HL-60/S4 (cell line): ENCODE measurements around the gene WDR93.

ENCODE experiments used
- in situ Hi-C: fragments of 300-500 bp; cut with MboI; formaldehyde crosslinking; loops from 2 replicates; pipeline ENCODE4 v1.14.3; 2022; ENCODE audit warnings: low sequenced_read_pairs

The WDR93 gene

DNA sequence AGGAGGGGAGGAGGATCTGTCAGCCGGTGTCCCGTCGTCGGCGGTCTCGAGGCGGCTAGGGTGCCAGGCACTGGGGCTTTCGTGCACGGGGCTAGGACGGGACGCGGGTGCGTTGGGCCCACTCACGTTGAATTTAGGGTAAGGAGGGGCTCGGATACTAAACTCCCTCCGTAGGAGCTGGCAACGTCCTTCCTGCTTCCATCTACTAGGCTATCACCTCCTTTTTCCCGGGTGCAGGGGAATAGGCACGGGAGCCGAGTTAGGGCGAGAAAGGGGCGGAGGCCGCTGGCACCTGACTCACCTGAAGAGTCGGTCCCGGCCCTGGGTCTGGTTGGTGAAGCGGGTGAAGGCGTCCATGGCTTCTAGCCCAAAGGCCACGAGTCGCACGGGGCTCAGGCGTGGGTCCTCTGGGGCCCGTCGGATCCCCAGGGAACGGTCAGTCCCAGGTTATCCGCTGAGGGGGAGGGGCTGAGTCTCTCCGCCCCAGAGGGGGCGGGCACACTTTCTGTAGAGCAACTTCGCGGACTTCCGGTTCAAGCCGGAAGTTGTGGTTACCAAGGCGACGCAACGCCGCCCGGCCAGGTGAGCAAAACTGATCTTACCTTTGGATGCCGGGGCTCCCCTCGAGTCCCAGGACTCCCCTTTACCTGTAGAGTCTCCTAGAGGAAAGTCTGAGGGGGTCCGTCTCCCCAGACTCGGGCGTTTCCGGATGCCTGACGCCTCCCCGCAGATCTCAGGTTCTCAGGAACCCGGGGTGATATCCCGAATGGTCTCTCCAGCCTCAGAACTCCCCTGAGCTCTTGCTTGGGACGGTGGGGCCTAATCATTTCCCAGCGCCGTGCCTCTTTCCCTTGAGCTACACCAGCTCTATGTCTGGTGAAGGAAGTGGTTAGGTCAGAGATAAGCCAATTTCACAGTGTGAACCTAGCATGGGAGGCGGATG lies at the start of gene WDR93, which contains the start of gene PEX11A:
Gene WDR93 (plus strand): TSS at position 536 of the 943 bp plus-strand sequence. CDS start 10,936 bp downstream, outside the sequence.
Gene PEX11A (minus strand): TSS at position 479 of the 943 bp plus-strand sequence. CDS start 122 bp downstream, at position 357.
- in situ Hi-C loops = no loop called here

DNA sequence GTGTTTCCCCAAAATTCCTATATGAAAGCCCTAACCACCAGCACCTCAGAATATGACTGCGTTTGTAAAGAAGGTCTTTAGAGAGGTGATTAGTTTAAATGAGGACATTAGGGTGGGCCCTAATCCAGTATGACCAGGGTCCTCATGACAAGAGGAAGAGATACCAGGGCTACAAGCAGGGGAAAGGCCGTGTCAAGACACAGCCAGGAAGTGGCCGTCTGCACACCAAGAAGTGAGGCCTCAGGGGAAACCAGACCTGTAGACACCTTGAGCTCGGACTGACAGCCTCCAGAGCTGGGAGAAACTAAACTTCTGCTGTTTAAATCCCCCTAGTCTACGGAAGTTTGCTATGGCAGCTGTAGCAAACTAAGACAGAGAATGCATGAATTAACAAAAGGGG lies 49.6 kb upstream of the WDR93 start:
- in situ Hi-C loops = no loop called here

DNA sequence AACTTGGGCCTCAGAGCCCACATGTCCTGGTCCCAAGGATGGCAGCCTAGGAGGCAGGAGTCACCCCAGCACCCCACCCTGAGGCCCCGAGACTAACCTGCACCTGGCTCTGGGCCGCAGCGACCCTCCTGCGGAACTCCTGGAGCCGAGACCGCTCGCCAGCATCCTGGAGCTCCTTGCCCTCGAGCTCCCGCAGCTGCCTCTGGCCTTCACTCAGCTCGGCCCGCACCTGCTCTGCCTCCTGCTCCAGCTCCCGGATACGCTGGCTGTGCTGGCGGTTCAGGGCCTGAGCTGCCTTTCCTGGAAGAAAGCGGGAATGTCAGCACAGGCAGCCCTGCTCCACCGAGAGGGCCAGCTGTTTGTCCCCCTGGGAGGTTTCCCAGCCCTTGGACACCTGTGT lies 48.5 kb upstream of the WDR93 start:
- in situ Hi-C loops = no loop called here

DNA sequence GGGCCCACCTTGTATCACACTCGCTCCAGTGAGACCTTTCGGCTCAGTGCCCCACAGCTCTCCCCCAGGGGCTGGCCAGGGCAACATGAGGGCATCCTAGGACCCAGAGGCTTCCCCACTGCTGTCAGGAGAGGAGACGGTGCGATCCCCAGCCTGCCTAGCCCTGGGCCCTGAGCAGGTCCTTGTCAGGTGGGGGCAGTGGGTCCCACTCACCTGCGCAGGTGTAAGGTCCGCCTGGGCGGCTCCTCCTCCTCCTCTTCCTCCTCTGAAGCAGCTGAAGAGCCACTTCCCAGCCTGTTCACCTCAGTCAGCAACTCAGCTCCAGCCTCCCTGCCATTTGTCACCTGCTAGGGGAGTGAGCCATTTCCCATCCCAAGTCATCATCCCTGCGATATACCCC lies 44.9 kb upstream of the WDR93 start:
- in situ Hi-C loops = no loop called here

DNA sequence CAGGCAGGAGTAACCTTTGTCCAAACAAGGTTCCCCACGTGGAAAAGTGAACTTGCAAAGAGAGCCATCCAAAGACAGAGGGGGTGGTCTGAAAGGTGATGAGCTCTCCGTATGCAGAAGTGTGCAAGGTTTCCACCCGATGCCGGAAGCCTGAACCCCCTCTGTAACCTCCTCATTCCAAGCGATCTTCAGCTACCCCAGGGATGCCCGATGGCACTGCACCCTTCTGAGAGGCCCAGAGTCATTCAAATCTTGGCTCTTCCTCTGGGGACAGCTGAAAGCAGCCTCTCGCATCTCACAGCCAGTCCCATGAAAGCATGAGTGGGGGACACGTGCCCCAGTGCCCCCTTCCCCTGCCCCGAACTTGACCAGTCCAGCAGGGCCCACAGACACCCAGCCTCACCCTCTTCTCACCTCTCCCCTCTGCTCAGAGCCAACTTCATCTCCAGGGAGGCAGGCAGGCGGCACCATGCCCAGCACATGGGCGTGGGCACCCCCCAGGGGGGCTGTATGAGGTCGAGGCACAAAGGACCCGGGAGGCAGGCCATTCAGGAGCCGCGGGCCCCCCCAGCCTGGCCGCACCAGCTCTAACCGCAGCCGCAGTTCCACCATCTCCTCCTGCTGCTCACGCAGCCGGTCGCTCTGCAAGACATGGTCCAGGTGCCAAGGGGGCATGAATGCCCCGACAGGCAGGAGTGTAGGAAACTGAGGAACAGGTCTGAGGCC lies 44.0 kb upstream of the WDR93 start:
- in situ Hi-C loops = no loop called here

DNA sequence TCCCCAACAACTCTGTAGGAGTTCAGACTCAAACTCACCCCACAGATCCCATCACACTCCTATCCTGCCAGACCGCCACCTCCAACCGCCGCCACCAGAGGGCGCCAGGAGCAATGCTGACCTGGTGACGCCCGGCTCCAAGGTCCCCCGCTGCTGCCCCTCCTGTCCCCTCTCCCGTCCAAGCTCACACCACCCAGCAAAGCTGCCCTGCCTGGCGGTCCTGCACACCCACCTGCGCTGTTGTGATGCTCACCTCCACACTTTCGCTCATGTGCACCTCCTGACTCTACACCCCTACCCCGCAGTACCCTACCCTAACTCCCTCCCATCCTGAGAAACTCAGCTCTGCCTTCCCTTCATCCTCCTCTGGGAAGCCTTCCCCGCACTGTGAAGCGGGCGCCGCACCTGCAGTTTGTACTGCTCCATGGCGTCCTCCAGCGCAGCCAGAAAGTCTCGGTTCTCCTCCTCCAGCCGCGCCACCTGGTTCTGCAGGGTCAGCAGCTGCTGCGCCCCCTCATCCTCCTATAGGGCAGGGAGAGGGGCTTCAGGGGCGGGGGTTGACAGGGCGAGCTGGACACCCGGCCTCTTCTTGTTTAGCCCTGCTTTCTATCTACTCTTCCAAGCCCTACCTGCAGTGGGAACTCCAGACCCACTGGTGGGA lies 43.3 kb upstream of the WDR93 start:
- in situ Hi-C loops = no loop called here

DNA sequence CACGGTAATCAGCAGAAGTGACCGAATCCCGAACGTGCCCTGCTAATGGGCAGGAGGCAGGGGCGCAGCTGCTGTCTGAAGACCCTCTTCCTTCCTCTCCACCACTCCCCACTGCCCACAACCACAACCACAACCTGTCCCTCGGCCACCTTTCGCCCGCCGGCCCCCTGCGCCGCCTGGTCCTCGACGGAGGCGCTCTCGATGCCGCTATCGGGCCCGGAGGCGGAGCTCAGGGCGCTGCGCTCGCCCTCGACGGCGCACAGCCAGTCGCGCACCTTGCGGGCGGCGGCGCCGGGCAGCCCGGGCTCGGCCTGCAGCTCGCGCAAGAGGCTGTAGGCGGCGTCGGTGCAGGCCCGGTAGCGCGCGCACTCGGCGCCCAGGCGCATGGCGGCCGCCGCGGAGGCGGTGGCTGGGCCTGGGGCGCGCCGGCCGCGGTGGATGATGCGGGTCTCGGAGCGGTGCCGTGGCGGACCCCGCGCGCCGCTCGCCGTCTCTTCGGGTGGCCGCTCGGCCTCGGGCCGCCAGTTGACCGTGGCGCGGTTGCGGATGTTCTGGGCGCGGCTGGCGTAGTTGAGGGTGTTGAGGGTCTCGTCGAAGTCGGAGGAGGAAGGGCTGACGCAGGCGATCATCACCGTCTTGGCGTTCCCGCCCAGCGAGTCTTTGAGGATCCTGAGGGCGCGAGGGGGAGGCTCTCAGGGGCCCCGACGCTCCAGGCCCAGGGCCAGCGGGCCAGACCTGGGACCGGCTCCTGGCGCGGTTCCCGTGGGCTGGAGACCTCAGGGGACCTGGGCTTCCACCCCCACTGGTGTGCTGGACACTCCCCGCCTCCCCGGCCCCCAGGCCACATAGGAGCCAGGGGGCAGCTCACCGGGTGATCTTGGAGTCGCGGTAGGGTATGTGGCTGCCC lies 42.3 kb upstream of the WDR93 start:
- in situ Hi-C loops = no loop called here

DNA sequence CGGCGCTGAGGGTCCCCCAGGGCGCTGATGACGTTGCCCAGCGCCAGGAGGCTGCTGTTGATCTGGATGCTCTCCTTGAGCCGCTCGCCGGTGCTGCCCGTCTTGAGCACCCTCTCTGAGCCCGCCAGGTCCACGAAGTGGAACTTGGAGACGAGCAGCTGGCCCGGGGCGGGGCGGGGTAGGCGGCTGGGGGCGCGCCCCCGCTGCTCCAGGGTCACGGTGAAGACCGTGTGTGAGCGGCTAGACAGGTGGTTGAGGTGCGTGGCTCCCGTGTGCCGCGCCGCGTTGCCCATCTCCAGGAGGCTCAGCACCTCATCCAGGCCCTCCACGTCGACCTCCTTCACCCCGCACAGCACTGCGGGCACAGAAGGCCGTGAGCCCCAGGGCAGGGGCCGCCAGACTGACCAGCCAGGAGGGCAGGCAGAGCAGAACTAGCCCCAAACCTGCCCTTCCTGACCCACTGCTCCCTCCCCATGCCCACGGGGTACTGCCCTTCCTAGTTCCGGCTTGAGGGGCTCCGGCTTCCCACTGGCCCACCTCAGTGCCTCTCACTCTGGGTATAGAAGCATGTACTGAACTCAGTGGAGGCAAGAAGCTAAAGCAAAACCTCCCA lies 41.5 kb upstream of the WDR93 start:
- in situ Hi-C loops = no loop called here

DNA sequence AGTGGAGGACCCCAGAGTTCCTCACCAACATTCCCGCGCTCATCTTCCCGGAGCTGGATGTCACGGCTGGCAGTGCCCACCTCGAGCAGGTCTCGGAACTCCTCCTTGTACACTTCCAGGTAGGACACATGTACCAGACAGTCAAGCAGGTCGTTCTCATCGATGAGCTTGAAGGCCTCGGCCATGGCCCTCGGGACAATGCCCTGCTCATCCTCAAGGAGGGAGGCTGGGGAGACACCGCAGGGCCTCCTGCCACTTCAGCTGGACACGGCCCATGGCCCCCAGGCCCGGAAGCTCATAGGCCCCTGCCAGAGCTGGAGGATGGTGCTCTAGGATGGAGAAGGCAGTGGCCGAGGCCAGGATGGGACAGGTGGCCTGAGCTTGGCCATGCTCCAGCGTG lies 40.9 kb upstream of the WDR93 start:
- in situ Hi-C loops = no loop called here

DNA sequence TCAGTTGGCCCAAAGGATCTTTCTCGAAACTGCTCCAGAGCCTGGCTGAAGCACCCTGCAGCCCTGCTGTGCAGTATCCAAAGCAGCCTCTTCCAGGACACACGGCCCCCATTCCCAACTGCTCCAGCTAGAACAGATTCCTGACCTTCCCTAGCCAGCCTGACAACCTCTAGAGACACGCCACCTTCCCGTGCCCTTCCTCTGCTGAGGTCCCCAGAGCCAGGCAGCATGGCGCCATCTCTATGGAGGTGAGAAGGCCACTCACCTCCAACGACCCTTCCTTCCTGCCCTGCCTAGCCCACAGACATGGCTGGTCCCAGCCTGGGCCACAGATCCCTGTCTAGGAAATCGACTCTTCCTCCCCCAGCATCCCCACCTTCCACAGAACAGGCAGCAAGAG lies 38.5 kb upstream of the WDR93 start:
- in situ Hi-C loops = no loop called here

DNA sequence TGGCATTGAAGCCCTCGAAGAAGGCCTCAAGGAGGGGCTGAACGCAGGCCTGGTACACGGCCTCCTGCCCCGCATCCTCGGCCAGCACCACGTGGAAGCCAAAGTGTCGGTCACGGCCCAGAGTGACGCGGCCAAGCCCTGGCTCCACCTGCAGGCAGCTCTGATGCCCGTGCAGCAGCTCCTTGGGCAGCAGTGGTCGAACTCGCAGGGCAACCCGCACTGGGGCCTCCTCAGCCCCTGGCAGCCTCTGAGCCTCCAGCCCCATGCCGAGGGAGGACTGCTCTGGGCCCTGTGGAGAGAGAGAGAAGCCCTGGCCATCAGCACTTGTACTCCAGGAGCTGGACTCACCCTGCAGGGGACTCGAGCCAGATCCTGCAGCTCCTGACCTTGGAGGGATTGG lies 37.9 kb upstream of the WDR93 start:
- in situ Hi-C loops = no loop called here

DNA sequence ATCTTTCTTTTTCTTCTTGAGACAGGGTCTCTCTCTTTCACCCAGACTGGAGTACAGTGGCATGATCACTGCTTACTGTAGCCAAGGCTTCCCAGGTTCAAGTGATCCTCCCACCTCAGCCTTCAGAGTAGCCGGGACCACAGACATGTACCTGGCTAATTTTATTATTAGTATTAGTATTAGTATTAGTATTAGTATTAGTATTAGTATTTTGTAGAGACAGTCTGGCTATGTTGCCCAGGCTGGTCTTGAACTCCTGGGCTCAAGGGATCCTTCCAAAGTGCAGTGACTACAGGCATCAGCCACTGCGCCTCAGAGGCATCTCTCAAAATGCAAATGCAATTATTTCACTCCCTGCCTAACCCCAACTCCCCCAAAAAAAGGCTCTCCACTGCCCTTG lies 37.0 kb upstream of the WDR93 start:
- in situ Hi-C loops = no loop called here

DNA sequence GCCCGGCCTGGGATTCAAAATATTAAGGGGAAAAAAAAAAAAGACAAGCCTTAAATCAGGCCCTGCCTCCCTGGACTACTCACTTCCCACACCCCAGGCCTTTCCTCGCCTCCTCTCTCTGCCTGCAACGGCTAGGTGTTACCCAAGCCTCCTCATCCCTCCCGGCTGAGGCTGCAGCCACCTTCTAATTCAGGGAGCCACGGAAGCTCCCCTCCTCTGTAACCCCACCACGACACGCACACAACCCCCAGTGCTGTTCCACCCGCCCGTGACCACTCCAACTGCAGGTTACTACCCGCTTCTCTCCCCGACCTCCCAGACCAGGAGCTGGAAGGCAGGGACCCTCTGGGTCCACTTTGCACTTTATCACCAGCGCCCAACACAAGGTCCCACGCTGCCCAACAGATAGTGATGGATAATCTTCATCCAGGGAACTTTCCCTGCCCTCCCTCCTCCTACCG lies 36.3 kb upstream of the WDR93 start:
- in situ Hi-C loops = no loop called here

DNA sequence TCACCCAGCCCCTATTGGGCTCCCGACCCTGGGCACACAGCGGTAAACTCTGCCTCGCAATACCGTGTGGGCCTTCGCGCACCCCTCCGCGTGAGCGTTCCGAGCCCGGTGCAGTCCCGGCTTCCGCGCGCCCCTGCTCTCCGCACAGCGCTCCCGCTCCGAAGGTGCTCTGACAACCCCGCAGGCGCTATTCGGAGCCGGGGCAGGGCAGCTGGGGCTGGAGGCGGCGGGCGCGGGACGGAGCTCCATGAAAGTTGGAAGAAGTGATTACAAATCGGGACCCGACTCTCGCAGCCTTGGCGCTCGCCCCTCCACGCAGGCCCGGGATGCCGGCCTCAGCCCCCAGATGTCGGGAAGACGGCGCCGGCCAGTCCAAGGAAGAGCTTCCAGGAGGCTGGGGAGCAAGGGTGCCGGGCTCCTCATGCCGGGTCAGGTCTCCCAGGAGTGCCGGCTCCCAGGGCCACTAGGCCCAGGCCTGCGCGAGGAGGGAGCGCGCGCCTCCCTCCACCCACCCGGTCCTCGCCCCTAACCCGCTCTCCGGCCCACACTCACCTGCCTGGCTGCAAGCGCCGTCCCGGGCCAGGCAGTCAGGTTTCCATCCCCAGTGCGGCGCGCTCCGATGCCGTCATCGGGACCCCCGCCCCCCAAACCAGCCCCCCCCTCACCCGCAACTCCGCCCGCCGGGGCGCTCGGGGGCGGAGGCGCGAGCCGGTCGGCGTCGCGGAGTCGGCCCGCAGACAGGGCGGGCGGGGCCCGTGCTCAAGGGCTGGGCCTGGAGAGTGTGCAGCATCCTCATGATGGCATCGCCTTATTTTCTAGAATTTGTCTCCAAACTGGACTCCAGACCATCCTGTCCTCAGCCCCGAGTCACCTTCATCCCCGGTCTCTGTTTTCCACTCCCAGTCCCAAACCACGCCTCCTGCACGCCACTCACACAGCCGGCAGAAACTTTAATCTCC lies 35.5 kb upstream of the WDR93 start, which contains the start of gene KIF7:
Gene KIF7 (minus strand): TSS at position 621 of the 959 bp plus-strand sequence. CDS start 2,537 bp downstream, outside the sequence.
- in situ Hi-C loops = no loop called here

DNA sequence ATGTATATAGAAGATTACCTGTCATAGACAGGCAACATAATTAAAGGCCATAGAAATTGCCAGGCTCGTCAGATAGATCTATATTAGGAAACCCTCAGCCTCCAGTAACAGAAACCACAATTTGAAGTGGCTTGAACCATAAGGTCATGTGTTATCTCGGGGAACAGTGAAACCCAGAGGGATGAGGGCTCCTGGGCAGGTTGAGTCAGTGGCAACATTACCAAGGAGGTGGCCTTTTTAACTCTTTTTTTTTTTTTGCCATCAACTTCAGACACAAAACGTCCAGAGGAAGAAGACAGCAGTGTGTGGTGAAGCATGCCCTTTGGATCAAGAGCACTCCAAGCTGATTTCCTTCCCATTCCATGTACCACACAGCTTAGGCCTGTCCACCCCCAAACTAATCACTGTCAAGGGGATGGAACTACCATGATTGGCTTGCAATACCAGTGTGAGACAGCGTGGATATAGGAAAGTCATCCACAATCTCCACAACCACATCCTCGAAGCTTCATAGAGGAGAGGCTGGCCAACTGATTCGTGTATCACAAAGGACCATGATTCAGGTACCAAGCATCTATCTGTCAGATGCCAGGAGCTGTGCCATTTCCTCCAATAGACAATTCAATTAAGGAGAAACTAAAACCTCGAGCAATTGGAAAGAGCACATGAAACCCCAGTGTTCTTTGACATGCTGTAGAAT lies 34.3 kb upstream of the WDR93 start:
- in situ Hi-C loops = no loop called here

DNA sequence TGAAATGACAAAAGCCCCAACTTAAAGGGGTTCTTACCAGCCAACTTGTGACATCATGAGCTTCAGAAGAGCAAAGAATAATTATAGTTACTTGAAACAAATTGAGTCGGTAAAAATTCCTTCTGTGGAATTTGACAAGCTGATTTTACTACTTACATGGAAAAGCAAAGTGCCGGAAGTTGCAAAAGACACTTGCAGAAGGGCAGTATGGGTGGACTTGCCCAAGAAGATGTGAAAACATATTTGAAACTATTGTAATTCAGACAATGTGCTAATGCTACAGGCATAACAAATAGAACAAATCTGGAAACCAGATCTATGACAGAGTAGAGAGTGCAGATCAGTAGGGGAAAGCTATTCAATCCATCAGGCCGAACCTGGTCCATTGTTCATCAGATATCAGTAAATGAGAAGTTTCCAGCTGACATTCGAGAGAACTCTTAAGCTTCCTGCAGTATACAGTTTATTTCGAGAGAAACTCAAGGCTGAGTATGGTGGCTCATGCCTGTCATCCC lies 32.9 kb upstream of the WDR93 start:
- in situ Hi-C loops = no loop called here

DNA sequence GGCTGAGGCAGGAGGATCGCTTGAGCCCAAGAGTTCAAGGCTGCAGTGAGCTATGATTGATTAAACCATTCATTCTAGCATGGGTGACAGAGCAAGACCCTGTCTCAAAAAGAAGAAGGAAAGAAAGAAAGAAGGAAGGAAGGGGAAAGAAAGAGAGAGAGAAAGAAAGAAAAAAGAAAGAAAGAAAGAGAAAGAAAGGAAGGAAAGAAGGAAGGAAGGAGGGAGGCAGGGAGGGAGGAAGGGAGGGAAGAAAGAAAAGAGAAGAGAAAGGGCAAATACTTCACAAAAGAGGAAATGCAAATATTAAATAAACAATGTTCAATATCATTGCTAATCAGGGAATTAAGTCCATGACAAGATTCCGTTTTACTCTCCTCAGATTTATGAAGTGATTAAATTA lies 31.3 kb upstream of the WDR93 start:
- in situ Hi-C loops = no loop called here

DNA sequence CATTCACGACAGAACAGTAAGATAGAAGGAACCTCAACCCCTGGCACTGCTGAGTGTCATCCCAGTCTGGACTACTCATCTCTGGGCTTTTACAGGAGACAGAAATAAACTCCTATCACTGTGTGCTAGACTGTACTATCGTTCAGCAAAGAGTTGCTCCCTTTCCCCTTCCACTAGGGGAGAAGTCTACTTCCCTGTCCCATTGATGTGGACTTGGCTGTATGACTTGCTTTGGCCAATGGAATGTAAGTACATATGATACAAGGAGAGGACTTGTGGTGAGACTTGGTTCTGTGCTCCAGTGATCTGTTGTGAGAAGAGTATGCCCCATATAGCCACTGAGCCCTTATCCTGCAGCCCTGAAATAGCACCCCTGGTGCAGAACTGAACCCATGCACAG lies 30.1 kb upstream of the WDR93 start:
- in situ Hi-C loops = no loop called here
